ENCODE measurements around the gene KCNIP3. TPM values are rescaled to one million over a fixed set of nuclear protein-coding genes. Genes with fewer than 3 reads are reported as not detected.

Gene KCNIP3
- total RNA-seq, 1 donor from 2014 or later, result 0.68 TPM

- H3K36me3 ChIP-seq (ENCODE audit: insufficient read depth, low read length), result no peaks in the 10 kb centered on the region
- H3K4me3 Mint-ChIP-seq (ENCODE audit: unreplicated experiment), result no peak overlapping the region
- H3K9me3 Mint-ChIP-seq (ENCODE audit: unreplicated experiment), result peaks cover 3% of the 10 kb centered on the region
- H3K4me3 ChIP-seq (ENCODE audit: insufficient read depth, low read depth, low read length), result no peak overlapping the region
- H2AFZ ChIP-seq (ENCODE audit: low read depth, low read length), result no peak overlapping the region
- H4K20me1 ChIP-seq (ENCODE audit: insufficient read depth, low read length), result peaks cover 3% of the 10 kb centered on the region
- peaks cover 7% of the 10 kb centered on the region for H3K4me1 Mint-ChIP-seq (ENCODE audit: low read depth, unreplicated experiment)
- DNase-seq (ENCODE audit: low read depth) (no peak), FAIRE-seq (no peak)
- H3K36me3 Mint-ChIP-seq (ENCODE audit: low read depth, unreplicated experiment), result no peaks in the 10 kb centered on the region
- H3K27ac ChIP-seq (ENCODE audit: low read depth, low read length), result no peak overlapping the region
- no peak overlapping the region for H3K4me2 ChIP-seq (ENCODE audit: low read length)
- peaks cover 38% of the 10 kb centered on the region for H3K27me3 Mint-ChIP-seq (ENCODE audit: low read depth, unreplicated experiment)
- H3K9ac ChIP-seq (ENCODE audit: low read length), result no peak overlapping the region
- H3K4me1 ChIP-seq (ENCODE audit: insufficient read depth, low read length), result peaks cover 10% of the 10 kb centered on the region
- no peak overlapping the region for H3K27ac Mint-ChIP-seq (ENCODE audit: unreplicated experiment)
- H3K27me3 ChIP-seq (ENCODE audit: insufficient read depth, low read length), result no peaks in the 10 kb centered on the region
- H3K79me2 ChIP-seq (ENCODE audit: insufficient read depth, low read length), result no peaks in the 10 kb centered on the region
- H3K9me3 ChIP-seq (ENCODE audit: insufficient read depth, low read depth, low read length), result no peaks in the 10 kb centered on the region
- TF ChIP-seq EZH2 (IDR thresholded peaks at IDR 0.05; ENCODE audit: insufficient read depth, low read length), result no peak
- TF ChIP-seq, protein P1, sequence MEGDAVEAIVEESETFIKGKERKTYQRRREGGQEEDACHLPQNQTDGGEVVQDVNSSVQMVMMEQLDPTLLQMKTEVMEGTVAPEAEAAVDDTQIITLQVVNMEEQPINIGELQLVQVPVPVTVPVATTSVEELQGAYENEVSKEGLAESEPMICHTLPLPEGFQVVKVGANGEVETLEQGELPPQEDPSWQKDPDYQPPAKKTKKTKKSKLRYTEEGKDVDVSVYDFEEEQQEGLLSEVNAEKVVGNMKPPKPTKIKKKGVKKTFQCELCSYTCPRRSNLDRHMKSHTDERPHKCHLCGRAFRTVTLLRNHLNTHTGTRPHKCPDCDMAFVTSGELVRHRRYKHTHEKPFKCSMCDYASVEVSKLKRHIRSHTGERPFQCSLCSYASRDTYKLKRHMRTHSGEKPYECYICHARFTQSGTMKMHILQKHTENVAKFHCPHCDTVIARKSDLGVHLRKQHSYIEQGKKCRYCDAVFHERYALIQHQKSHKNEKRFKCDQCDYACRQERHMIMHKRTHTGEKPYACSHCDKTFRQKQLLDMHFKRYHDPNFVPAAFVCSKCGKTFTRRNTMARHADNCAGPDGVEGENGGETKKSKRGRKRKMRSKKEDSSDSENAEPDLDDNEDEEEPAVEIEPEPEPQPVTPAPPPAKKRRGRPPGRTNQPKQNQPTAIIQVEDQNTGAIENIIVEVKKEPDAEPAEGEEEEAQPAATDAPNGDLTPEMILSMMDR (IDR thresholded peaks at IDR 0.05; ENCODE audit: insufficient read depth, low read depth, low read length), result no peak
Observed at GRCh38 chr2:95320986-95321767, 24.0 kb downstream of the KCNIP3 start.

GRCh38 chr2:95323347-95324155 is 26.4 kb downstream of the KCNIP3 start:
- FAIRE-seq, result no peak
- Histone ChIP-seq H2AFZ (ENCODE audit: low read depth, low read length) (no peak overlapping the region), H3K27me3 (ENCODE audit: insufficient read depth, low read length) (no peaks in the 10 kb centered on the region), H3K36me3 (ENCODE audit: insufficient read depth, low read length) (no peaks in the 10 kb centered on the region), H3K4me3 (ENCODE audit: insufficient read depth, low read depth, low read length) (no peak overlapping the region), H3K9me3 (ENCODE audit: insufficient read depth, low read depth, low read length) (no peaks in the 10 kb centered on the region), H3K4me2 (ENCODE audit: low read length) (no peak overlapping the region), H3K79me2 (ENCODE audit: insufficient read depth, low read length) (no peaks in the 10 kb centered on the region), H4K20me1 (ENCODE audit: insufficient read depth, low read length) (no peaks in the 10 kb centered on the region), H3K4me1 (ENCODE audit: insufficient read depth, low read length) (no peaks in the 10 kb centered on the region), H3K27ac (ENCODE audit: low read depth, low read length) (no peak overlapping the region), H3K9ac (ENCODE audit: low read length) (no peak overlapping the region)
- Mint-ChIP-seq H3K27me3 (ENCODE audit: low read depth, unreplicated experiment) (peaks cover 28% of the 10 kb centered on the region), H3K27ac (ENCODE audit: unreplicated experiment) (no peak overlapping the region), H3K4me3 (ENCODE audit: unreplicated experiment) (no peak overlapping the region), H3K9me3 (ENCODE audit: unreplicated experiment) (peaks cover 3% of the 10 kb centered on the region), H3K36me3 (ENCODE audit: low read depth, unreplicated experiment) (no peaks in the 10 kb centered on the region), H3K4me1 (ENCODE audit: low read depth, unreplicated experiment) (peaks cover 4% of the 10 kb centered on the region)
- no peak for DNase-seq (ENCODE audit: low read depth)
- TF ChIP-seq, protein P1 (IDR thresholded peaks at IDR 0.05; ENCODE audit: insufficient read depth, low read depth, low read length), result no peak
- no peak for TF ChIP-seq EZH2 (IDR thresholded peaks at IDR 0.05; ENCODE audit: insufficient read depth, low read length)

Measured in astrocyte (in vitro differentiated cells and primary cell).